H4 (cell line): ENCODE results near the gene RCBTB1. TPM values are rescaled to one million over a fixed set of nuclear protein-coding genes. Genes with fewer than 3 reads are reported as not detected.
"Not testable (repeated sequence)": the region's sequence is repeated elsewhere in the genome, so short reads cannot be mapped to it uniquely, and the experiment has no call there.

ENCODE experiments used
- DNase-seq: peaks from one replicate; pipeline ENCODE4 v3.0.0-alpha.2; 2015; ENCODE audit warnings: low spot score
- total RNA-seq: library from RNA; depleted of rRNA; stranded (reverse); fragments of >200 nt; shearing (Covaris generic); gene quantifications from 2 replicates; pipeline ENCODE4 v1.2.3, GENCODE V29; 2014

The RCBTB1 gene
- total RNA-seq, 1 experiment from 2014 or later, result 10.8 TPM

DNA sequence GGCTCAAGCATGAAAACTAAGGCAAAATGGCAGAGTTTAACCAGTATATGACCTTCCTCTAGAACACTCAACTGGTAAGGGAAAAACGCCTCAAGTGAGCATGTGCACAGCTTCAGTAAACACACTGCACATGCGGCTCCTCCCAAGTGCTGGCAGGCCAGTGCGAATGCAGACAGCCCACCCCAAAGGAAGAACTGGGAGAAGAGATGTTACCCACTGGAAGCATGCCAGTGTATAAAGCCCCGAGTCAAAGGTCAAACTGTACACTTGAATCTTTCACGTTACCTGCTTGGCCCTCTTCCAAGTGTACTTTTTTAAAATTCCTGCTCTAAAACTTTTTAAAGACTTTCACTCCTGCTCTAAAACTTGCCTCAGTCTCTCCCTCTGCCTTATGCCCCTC is 19.2 kb upstream of the RCBTB1 start:
- no peak for DNase-seq

DNA sequence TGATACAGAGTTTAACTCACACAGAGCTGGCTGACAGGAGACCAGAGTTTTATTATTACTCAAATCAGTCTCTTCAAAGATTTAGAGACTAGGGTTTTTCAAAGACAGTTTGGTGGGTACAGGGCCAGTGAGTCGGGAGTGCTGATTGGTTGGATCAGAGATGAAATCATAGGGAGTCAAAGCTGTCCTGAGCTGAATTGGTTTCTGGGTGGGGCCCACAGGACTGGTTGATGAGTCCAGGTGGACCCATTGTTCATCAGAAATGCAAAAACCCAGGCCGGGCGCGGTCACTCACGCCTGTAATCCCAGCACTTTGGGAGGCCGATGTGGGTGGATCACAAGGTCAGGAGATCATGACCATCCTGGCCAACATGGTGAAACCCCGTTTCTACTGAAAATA is 17.3 kb upstream of the RCBTB1 start:
- not testable (repeated sequence) for DNase-seq

GRCh38 chr13:49602005-49602404 is 16.6 kb upstream of the RCBTB1 start:
- no peak for DNase-seq

DNA sequence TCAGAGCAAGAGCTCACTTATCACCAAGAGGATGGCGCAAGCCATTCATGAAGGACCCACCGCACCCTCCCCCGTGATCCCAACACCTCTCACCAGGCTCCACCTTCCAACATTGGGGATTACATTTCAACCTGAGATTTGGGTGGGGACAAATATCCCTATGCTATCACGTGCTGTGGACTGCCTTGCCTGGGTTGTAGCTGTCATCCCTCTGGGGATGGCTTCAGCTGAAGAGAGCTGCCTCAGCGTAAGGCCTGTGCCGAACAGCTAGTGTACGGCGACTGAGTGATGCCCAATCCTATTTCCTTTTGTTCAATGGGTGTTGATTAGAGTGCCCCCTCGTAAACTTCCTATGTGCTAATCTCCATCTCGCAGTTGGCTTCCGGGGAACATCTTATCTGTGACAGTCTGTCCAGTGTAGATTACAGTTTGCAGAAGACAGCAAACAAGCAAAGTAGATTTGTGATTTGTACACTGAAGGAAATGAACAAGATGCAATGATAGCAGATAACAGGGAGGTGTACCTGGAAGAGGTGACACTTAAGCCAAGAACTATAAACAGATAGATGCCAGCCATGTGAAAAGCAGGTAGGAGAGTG is 11.8 kb upstream of the RCBTB1 start:
- DNase-seq, result no peak

DNA sequence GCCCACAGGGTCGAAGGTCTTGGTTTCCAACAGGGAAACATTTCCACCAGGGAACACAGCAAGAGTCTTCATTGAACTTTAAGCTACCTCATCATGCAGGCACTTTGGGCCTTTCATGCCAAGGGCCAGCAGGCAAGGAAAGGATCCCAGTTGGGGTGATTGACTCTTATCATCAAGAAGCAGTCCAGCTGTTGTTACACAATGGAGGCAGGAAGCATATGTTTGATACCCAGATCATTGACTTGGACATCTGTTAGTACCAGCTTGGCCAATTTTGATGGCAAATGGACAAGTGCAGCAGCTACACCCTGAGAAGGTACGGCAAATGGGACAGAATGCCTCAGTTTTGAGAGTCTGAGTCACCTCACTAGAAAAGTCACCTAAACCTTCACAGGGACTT is 10.9 kb upstream of the RCBTB1 start:
- no peak for DNase-seq

- DNase-seq, result no peak
Observed at GRCh38 chr13:49594576-49594975, 9.2 kb upstream of the RCBTB1 start.

GRCh38 chr13:49593876-49594275 is 8.5 kb upstream of the RCBTB1 start:
- DNase-seq, result not testable (repeated sequence)

GRCh38 chr13:49590714-49591113 is 5.4 kb upstream of the RCBTB1 start:
- not testable (repeated sequence) for DNase-seq

GRCh38 chr13:49587311-49587847 is 2.0 kb upstream of the RCBTB1 start:
- no peak for DNase-seq

GRCh38 chr13:49586717-49587116 is 1.4 kb upstream of the RCBTB1 start:
- no peak for DNase-seq

DNA sequence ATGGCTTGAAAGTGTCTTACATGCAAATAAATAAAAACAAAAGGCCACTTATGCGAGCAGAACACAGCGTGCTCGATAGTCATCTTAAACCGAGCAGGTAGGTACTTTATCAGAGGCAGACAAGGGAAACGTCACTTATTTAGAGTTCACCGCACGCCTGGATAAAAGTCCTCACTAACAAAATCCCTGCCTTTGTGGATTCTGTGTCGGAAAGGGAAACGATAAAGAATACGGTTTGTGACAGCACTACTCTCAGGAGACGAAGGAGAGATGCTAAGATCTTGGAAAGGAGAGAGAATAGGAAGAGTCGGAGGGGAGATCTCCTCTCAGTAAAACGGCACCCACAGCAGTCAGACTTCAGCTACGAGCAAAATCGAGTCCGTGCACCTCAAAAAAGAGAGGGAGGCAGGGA is 581 bp downstream of the RCBTB1 start:
- DNase-seq, result no peak

DNA sequence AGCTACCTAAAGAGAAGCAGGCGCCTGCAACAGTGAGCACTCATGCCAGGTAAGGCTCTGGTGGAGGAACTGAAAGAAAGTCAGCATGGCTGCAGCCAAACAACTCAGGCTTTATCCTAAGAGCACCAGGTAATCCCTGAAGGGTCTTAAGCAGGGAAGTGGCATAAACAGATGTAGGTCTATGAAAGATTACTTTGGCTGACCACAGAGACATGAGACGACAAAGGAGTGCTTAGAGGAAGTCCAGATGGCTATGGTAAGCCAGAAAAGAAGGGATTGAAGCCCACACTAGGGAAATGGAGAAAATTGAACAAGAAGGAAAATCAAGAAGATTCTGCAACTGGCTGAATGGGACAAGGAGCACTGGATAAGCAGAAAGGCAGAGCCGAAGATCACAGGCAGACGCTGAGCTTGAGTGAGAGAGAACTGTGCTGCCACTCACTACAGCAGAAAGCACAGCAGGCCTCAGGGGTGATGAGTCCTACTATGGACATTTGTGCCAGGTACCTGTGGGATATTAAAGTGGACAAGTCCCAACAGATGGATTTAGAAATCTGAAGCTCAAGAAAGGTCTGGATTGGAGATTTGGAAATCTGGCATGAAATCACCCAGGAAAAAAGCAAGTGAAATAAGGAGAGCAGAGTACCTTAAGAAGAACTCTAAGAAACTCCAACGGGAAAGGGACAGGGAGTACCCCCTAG is 4.2 kb downstream of the RCBTB1 start:
- no peak for DNase-seq

DNA sequence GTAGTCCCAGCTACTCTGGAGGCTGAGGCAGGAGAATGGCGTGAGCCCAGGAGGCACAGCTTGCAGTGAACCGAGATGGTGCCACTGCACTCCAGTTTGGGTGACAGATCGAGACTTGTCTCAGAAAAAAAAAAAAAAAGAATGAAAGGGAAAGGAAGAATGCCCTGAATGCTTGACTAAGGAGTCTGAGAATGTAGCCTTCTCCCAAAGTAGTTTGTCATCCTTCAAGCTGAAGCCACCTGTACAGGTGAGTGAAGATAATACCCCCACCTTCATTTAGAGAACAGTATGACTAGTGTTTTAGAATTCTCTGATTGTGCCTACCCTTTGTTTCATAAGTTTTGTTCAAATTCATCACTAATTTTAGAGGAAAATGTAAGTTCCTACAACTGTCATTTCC is 5.9 kb downstream of the RCBTB1 start:
- no peak for DNase-seq

DNA sequence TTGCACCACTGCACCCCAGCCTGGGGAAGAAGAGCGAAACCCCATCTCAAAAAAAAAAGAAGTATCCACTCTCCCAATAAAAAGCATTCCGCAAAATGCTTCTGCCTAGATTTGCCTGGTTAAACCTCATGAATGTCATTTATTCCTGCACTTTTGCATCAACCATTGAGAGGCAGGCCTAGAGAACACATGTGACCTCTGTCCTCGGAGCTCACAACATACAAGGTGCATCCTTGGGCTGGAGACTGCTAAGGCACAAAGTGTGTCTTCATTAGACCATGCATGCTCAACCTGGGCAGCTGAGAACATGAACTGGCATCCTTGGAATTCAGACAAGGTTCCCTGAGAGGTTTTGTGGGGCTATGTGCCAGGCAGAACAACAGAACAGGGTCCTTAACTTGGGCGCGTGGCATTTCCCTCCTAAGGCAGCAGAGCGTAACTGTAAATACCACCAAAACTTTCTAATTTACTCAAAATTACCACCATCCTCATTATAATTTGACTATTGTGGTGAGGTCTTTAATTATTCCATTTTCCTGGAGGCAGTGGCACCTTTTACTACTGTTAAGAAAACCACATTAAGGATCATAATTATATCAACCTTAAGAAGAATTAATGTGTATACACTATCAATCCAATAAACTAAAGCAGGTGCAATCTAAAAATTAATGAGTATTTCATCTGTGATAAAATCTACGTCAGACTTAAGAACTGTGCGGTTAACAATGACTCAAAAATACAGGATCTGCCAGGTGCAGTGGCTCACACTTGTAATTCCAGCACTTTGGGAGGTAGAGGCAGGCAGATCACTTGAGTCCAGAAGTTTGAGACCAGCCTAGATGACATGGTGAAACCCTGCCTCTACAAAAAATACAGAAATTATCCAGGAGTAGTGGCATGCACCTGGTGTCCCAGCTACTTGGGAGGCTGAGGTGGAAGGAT is 13.8 kb downstream of the RCBTB1 start:
- no peak for DNase-seq

DNA sequence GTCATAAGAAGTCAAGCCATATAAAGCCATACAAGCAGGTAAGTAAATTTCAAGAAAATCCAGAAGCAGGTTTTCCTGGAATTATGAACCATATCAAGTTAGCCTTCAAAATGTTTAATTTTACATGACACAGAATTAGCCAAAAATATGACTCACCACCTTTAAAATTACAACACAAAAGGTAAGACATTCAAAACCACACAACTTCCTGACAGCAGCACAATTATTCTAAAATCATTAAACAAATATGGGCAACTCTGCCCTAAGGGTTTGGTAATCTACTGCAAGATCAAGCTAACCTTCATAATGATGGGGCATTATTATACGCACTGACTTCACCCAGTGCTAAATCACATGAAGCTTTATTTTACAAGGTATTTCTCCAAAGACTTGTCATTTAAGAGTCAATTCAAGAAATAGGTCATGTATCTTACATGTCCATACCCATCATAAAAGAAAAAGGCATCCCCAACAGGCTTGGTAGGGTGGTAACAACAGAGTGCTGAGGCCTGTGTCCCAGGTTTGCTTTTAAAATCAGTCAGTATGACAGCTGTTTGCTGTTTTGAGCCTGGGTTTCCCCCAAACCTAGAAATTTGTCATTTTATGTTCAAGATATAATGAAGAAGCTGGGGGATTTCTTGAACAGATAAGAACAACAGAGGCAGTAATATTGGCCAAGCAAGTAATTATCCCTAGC is 15.2 kb downstream of the RCBTB1 start:
- peak; percentile 4 for DNase-seq

GRCh38 chr13:49567491-49567890 is 17.9 kb downstream of the RCBTB1 start:
- DNase-seq, result no peak

DNA sequence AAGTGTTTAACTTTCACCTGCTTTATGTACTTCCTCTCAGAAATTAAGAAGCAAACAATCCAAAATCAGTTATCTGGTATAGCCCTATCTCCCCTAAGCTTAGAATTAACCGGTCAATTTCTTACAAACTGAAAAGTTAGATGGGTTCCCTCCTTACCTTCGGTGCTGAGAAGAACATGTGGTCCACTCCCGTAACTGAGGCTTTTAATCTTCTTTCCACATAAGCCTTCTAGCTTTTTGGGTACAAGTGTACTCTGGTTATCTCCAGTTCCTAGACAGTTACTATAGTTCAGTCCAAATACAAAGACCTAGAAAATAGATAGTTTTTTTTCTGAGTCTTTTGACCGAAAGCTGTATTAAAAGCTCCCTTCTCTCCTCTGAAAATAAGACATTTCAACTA is 18.9 kb downstream of the RCBTB1 start:
- DNase-seq, result no peak

DNA sequence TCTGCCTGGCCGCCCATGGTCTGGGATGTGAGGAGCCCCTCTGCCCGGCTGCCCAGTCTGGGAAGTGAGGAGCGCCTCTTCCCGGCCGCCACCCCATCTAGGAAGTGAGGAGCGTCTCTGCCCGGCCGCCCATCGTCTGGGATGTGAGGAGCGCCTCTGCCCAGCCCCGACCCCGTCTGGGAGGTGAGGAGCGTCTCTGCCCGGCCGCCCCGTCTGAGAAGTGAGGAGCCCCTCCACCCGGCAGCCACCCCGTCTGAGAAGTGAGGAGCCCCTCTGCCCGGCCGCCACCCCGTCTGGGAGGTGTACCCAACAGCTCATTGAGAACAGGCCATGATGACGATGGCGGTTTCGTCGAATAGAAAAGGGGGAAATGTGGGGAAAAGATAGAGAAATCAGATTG is 19.9 kb downstream of the RCBTB1 start:
- DNase-seq, result not testable (repeated sequence)

- peak; percentile 7 for DNase-seq
Observed at GRCh38 chr13:49563516-49563915, 21.8 kb downstream of the RCBTB1 start.

- no peak for DNase-seq
Observed at GRCh38 chr13:49561062-49561410, 24.3 kb downstream of the RCBTB1 start.

GRCh38 chr13:49560270-49561061 is 24.9 kb downstream of the RCBTB1 start:
- DNase-seq, result no peak
